SK-N-SH treated with all-trans-retinoic acid at 6 μM for 48 hours (cell line): Measurements from ENCODE around the gene MYCN.

Experiments used
- ATAC-seq: fragments of 200-7000 bp; cut with Tn5 transposase; 3 replicates; pipeline ENCODE4 v1.9.1; 2020; ENCODE audit warnings: mild to moderate bottlenecking, moderate library complexity
- ARNTL ChIP-seq: fragments of 450-650 bp; formaldehyde crosslinking; IDR thresholded peaks from 2 replicates; pipeline ENCODE4 v1.5.0; 2020; ENCODE audit warnings: low read depth, mild to moderate bottlenecking, moderate library complexity, borderline replicate concordance
- BACH2 ChIP-seq: fragments of 250-450 bp; sonication (Bioruptor Pico); IDR thresholded peaks from 2 replicates; pipeline ENCODE4 v1.9.0; 2021; ENCODE audit warnings: mild to moderate bottlenecking, borderline replicate concordance
- CSDC2 ChIP-seq: fragments of 250-450 bp; sonication (Bioruptor Pico); IDR thresholded peaks from 2 replicates; pipeline ENCODE4 v1.5.0; 2020; ENCODE audit warnings: mild to moderate bottlenecking, moderate library complexity
- CSRNP3 ChIP-seq: fragments of 250-450 bp; sonication (Bioruptor Pico); IDR thresholded peaks from 2 replicates; pipeline ENCODE4 v1.5.1; 2021; ENCODE audit warnings: mild to moderate bottlenecking, moderate library complexity
- ESRRG ChIP-seq: fragments of 250-450 bp; sonication (Bioruptor Pico); IDR thresholded peaks from 2 replicates; pipeline ENCODE4 v1.6.1; 2021; ENCODE audit warnings: mild to moderate bottlenecking
- ISL1 ChIP-seq: fragments of 250-450 bp; sonication (Bioruptor Pico); IDR thresholded peaks from 2 replicates; pipeline ENCODE4 v2.1.2; 2022; ENCODE audit warnings: mild to moderate bottlenecking, moderate library complexity
- OSR1 ChIP-seq: fragments of 250-450 bp; sonication (Bioruptor Pico); IDR thresholded peaks from 2 replicates; pipeline ENCODE4 v1.8.0; 2022; ENCODE audit warnings: moderate library complexity, mild to moderate bottlenecking, inconsistent platforms
- PATZ1 ChIP-seq: fragments of 250-450 bp; sonication (Bioruptor Pico); IDR thresholded peaks from 2 replicates; pipeline ENCODE4 v1.8.0; 2020; ENCODE audit warnings: mild to moderate bottlenecking, moderate library complexity, borderline replicate concordance
- POU6F1 ChIP-seq: fragments of 250-450 bp; sonication (Bioruptor Pico); IDR thresholded peaks from 2 replicates; pipeline ENCODE4 v1.8.0; 2021; ENCODE audit warnings: low read depth, mild to moderate bottlenecking, moderate library complexity, borderline replicate concordance
- PPARA ChIP-seq: fragments of 250-450 bp; sonication (Bioruptor Pico); IDR thresholded peaks from 2 replicates; pipeline ENCODE4 v1.5.0; 2020; ENCODE audit warnings: mild to moderate bottlenecking, borderline replicate concordance
- RARB ChIP-seq: fragments of 250-450 bp; sonication (Bioruptor Pico); IDR thresholded peaks from 2 replicates; pipeline ENCODE4 v1.8.0; 2021; ENCODE audit warnings: mild to moderate bottlenecking, moderate library complexity
- SNAI2 ChIP-seq: fragments of 250-450 bp; sonication (Bioruptor Pico); IDR thresholded peaks from 2 replicates; pipeline ENCODE4 v1.5.0; 2020; ENCODE audit warnings: mild to moderate bottlenecking, moderate library complexity
- TCF4 ChIP-seq: fragments of 250-450 bp; sonication (Bioruptor Pico); IDR thresholded peaks from 2 replicates; pipeline ENCODE4 v1.8.0; 2021; ENCODE audit warnings: mild to moderate bottlenecking, moderate library complexity, borderline replicate concordance
- TOX ChIP-seq: fragments of 250-450 bp; sonication (Bioruptor Pico); IDR thresholded peaks from 2 replicates; pipeline ENCODE4 v1.8.0; 2021; ENCODE audit warnings: mild to moderate bottlenecking, moderate library complexity, borderline replicate concordance
- ZC3H10 ChIP-seq: fragments of 250-450 bp; sonication (Bioruptor Pico); IDR thresholded peaks from 2 replicates; pipeline ENCODE4 v1.5.1; 2021; ENCODE audit warnings: mild to moderate bottlenecking, moderate library complexity
- ZFP3 ChIP-seq: fragments of 250-450 bp; sonication (Bioruptor Pico); IDR thresholded peaks from 2 replicates; pipeline ENCODE4 v1.5.0; 2020; ENCODE audit warnings: mild to moderate bottlenecking, moderate library complexity
- ZNF565 ChIP-seq: fragments of 450-650 bp; formaldehyde crosslinking; conservative IDR thresholded peaks from 2 replicates; pipeline ENCODE4 v1.5.0; 2020; ENCODE audit warnings: low read depth, mild to moderate bottlenecking, moderate library complexity
- ZNF70 ChIP-seq: fragments of 450-650 bp; formaldehyde crosslinking; IDR thresholded peaks from 2 replicates; pipeline ENCODE4 v1.5.0; 2020; ENCODE audit warnings: mild to moderate bottlenecking, moderate library complexity
- TF ChIP-seq, protein P1 (sequence below): fragments of 250-450 bp; sonication (Bioruptor Pico); IDR thresholded peaks from 2 replicates; pipeline ENCODE4 v1.5.1; 2020; ENCODE audit warnings: low read depth, mild to moderate bottlenecking, moderate library complexity

Gene MYCN

GRCh38 chr2:15918761-15919356 lies 21.5 kb upstream of the MYCN start:
- ATAC-seq, result no peak
- TF ChIP-seq, protein P1, sequence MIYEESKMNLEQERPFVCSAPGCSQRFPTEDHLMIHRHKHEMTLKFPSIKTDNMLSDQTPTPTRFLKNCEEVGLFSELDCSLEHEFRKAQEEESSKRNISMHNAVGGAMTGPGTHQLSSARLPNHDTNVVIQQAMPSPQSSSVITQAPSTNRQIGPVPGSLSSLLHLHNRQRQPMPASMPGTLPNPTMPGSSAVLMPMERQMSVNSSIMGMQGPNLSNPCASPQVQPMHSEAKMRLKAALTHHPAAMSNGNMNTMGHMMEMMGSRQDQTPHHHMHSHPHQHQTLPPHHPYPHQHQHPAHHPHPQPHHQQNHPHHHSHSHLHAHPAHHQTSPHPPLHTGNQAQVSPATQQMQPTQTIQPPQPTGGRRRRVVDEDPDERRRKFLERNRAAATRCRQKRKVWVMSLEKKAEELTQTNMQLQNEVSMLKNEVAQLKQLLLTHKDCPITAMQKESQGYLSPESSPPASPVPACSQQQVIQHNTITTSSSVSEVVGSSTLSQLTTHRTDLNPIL (CRISPR knock-in tag), result no peak
- TF ChIP-seq PATZ1 (CRISPR knock-in tag) (no peak), ZNF565 (CRISPR knock-in tag) (no peak), RARB (CRISPR knock-in tag) (no peak), POU6F1 (no peak), TOX (CRISPR knock-in tag) (no peak), ZC3H10 (CRISPR knock-in tag) (no peak), ZFP3 (no peak)

- ATAC-seq, result no peak
- TF ChIP-seq ZC3H10 (CRISPR knock-in tag), result no peak
- TF ChIP-seq ESRRG (CRISPR knock-in tag), result no peak
- no peak for TF ChIP-seq TOX (CRISPR knock-in tag)
- no peak for TF ChIP-seq ZNF70
- no peak for TF ChIP-seq POU6F1
- TF ChIP-seq ARNTL, result no peak
Measured at GRCh38 chr2:15919716-15920434, 20.5 kb upstream of the MYCN start.

- ATAC-seq, result no peak
- 0 out of 2 replicates have a peak, but pooled peaks have one; percentile 21 for TF ChIP-seq ZFP3
- TF ChIP-seq SNAI2, result no peak
- TF ChIP-seq, all 23 proteins: peak for 1
Measured at GRCh38 chr2:15920696-15921095, 19.7 kb upstream of the MYCN start.

DNA sequence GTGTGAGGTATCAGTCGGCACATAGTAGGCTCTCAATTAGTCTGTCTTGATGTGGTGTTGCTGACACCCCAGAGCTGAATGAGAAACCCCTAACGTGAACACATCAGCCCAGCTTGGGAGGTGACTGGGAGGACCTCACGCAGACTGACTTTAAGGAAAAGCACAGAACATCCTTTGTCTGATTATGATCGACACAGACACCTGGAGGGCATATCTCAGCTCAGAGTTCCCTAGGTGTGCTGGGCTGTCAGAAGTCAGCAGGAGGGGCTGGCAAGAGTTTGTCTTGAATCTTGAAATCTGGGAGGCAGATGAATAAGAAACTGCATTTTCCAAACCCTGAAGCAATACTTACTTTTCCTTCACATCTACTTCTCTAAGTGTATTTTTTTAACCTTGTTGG lies 16.8 kb upstream of the MYCN start:
- TF ChIP-seq CSDC2 (CRISPR knock-in tag) (no peak), ZC3H10 (CRISPR knock-in tag) (no peak), PPARA (CRISPR knock-in tag) (no peak), POU6F1 (no peak)
- ATAC-seq, result no peak

DNA sequence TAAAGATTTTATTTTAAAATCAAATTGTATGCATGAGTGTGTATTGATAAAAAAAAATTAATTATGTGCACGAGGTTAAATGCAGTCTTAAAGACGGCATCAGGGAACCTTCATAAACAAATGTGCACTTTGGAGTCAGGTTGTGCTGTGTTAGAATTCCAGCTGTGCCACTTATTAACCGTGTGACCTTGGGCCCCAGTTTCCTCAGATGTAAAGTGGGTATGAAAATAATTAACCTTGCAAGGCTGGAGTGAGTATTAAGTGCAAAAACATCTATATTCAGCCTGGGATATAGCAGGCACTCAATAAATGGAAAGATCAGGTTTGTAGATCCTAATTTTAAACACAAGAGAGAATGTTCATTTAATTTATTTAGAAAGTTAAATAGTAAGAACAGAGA lies 14.5 kb upstream of the MYCN start:
- TF ChIP-seq CSDC2 (CRISPR knock-in tag), result no peak
- no peak for TF ChIP-seq BACH2 (CRISPR knock-in tag)
- no peak for TF ChIP-seq TCF4 (CRISPR knock-in tag)
- no peak for TF ChIP-seq ESRRG (CRISPR knock-in tag)
- TF ChIP-seq ZFP3, result no peak
- TF ChIP-seq ARNTL, result no peak
- no peak for TF ChIP-seq CSRNP3 (CRISPR knock-in tag)
- no peak for TF ChIP-seq OSR1
- TF ChIP-seq ISL1 (CRISPR knock-in tag), result no peak
- TF ChIP-seq, all 23 proteins: peak for 0
- ATAC-seq, result no peak
